Measurements from ENCODE around the gene CHD9.
"Not testable (repeated sequence)": the region's sequence is repeated elsewhere in the genome, so short reads cannot be mapped to it uniquely, and the experiment has no call there.

Gene CHD9

DNA sequence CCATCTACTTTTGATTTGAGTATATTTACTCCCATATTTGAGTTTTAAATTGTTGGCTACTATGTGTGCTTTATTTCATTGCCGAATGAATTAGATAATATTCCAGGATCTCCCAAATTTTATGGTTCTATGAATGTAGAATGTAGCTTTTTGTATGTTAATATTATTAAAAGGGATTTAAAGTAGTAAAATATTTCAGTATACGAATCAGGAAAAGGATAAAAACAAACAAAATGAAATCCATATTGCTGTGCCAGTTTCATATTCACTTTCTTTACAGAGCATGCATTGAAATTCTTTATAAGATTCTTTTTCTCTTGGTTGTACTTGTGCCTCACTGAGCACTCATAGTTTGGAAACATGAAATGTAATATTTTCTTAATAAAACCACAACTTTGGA lies 155.1 kb downstream of the CHD9 start:
- no peak for DNase-seq

DNA sequence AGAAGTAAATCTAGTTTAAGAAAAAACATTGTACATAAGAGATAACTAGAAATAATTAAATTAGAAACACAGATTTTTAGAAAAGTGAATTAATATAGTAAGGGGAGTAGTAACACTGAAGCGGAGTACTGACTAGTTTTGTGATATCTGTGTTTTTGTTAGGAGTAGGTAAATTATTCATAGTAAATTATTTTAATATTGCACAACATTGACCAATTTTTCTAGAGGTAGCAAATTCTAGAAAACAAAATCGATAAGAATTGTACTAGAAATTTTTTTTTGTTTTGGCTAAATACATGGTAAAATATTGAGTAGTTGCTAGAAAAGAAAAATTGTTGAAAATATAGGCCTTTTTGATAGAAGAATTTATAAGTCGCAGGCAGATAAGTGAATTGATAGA lies 156.5 kb downstream of the CHD9 start:
- no peak for DNase-seq

DNA sequence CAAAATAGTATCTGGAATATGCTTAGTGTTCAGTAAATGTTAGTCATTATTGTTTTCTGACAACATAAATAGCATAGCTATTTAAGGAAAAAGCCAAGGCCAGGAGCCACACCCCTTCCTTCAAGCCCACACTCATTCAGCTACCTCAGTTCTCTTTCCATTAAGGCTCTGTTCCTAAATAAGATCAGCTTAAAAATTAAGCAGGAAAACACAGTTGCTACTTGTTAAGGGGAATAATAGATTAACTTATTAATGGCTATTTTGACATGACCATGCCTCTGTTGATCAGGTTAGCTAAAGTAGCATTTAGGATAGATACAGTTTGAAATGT lies 158.1 kb downstream of the CHD9 start:
- DNase-seq = no peak

DNA sequence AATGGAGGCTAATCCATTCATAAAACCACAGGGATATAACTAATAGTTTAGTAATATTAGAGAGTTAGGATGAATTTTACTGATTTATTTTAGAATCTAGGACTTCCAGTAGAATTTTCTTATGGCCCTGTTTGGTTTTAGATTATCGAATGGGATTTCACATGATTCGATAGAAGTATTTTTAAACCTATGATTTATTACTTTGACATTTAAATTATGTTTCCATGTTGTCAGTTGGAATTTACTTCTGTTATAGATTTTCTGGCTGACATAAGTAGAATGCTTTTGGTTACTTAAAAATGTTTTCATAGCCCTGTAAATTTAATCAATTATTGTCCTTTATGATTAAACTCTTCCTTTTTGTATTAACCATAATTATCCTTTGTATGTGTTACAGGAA lies 158.8 kb downstream of the CHD9 start:
- no peak for DNase-seq

DNA sequence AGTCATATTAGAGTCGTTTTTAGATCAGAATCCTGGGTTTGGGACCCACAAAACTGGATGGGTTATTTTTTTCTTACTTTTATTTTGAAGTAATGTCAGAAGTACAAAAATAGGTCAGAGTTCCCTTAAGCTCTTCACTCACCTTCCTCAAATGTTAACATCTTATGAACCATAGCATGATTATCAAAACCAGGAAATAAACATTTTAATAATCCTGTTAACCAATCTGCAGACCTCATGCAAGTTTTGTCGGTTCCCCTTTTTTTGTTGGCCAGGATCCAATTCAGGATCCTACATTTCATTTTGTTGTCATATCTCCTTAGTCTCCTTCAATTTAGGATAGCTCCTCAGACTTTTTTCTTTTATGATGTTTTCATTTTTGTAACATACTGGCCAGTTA lies 162.0 kb downstream of the CHD9 start:
- no peak for DNase-seq

DNA sequence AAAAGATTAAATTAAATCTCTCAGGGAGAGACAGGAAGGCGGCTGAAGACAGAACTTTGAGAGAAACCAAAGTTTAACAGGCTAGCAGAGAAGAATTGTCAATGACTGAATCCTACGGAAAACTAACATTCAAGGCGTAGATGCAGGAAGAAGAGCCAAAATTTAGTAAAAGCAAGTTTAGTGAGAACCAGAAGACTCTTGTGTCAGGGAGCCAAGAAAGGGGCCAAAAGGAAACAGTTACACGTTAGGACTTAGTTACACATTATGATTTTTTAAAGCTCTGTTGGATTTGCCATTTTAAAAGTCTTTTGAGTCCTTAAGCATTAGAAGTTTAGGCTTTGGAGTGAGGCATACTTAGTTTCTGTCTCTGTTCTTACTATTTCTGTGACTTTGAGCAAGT lies 164.6 kb downstream of the CHD9 start:
- DNase-seq = no peak

DNA sequence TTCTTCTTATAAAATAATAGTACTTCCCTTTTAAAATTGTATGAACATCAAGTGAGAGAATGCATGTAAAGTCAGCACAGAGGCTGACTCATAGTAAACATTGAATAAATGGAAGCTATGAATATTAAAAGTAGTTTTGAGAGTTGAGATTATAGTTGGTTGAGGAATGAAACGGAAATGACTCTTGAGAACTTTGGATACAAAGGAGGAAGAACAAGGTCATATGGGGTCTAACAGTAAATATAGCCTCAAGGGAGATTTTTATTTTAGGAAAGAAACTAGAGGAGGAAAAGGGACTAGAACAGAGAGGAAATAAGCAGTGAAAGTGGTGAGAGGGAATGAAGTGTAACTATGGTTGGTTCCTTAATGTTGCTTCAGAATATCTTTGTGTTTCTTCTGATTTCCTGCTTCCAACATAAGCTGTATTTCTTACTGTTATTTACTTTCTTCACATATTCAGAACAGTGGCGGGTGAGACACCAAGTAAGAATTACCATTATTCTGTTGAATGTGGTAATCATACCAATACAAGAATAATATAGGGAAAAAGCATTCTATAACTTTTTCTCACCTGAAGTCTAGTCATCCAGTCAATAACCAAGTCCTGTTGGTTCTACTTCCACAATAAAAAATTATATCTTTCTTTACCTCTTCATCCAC lies 165.1 kb downstream of the CHD9 start:
- DNase-seq = no peak

DNA sequence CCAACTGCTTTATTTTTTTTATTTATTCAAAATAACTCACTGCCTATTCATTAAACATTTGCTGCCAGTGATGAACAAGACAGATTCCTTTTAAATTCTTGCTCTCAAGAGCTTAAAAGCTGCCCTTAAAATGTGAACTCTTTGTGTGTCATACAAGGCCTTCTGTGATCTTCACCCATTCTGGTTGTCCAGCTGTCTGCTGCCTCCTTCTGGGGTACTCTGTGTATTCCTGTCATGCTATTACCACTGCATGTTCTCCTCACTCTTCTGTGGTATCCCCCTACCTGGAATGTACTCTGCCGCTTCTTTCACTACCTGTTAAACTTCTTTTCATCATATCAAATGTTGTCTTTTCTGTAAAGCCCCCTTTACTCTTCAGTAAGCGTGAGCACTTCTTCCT lies 165.8 kb downstream of the CHD9 start:
- no peak for DNase-seq

DNA sequence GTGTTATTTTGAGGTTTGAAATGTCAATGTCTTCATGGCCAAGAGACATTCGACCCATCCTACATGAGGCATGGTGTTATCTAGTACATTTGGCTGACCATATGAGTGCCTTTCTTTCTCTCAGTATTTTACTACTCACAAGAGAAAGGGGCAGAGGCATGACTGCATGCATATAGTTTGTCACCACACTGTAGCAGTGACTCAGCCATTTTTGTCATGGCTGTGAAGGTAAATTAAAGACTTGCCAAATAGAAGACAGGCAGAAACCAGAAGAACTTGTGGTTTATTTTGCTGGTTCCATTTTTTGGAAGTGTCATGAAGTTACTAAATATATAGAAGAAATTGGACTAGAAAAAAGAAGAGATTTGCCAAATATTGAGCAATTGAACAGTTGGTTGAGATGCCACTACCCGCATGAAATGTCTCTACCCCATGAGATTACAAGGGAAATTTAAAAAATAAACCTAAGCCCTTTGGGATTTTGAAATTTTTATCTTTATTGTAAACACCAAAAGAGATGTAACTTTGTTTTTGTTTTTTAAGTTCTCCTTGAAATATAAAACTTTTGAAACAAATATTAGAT lies 170.3 kb downstream of the CHD9 start:
- no peak for DNase-seq

DNA sequence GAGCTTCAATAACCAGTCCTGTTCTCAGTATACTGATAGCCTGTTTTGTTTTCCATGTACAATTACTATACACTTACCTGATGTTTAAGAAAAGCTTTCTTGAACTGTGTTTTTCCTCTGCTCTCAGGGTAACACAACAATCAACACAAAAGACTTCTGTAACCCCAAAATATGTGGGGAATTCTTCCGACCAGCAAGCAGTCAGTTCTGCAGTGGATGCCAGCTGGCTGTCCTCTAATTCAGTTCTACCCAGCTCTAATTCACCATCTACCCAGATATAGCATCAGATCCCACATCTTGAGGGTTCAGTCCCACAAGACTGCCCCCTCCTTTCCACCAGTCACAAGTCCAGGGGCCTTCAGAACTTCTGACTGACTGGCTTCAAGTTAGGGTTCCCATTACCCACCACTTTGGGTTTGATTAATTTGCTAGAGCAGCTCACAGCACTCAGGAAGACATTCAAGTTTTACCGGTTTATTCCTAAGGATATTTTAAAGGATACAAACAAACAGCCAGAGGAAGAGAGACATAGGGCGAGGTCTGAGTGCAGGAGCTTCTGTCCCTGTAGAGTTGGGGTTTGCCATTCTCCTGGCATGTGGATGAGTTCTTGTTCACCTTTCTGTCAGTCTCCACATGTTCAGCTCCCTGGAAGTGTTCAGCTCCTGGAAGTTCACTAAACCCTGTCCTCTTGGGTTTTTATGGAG lies 178.2 kb downstream of the CHD9 start:
- DNase-seq = no peak

DNA sequence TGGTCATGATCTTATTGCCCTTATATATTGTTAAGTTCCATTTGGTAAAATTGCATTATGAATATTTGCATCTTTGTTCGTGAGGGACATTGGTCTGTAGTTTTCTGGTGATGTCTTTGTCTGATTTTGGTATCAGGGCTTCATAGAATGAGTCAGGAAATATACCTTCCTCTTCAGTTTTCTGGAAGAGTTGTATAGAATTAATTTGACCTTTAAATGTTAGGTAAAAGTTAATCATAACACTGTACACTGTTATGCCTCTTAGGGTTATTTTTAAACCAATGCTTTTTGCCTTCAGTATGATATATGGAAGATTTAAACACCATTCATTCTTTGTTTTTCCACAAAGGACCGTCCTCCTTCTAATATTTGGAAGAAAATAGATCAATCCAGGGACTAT lies 180.0 kb downstream of the CHD9 start:
- no peak for DNase-seq

DNA sequence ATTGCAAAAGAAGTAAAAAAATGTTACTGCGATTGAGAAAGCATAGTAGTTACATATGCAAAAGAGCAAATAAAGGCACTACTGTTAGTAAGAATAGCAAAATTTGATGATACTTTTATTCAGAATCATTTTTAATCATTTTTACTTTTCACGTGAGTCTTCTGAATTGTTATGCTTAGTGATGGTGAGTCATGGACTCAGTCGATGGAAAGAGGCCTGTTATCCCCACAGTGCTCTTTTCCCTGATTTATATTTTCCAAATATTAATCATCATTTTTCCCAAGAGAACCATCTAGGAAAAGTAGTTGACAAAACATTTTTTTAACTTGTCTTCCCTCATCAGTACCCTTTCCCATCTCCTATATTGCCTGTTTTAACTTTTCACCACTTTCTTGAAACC lies 181.1 kb downstream of the CHD9 start:
- DNase-seq = no peak

DNA sequence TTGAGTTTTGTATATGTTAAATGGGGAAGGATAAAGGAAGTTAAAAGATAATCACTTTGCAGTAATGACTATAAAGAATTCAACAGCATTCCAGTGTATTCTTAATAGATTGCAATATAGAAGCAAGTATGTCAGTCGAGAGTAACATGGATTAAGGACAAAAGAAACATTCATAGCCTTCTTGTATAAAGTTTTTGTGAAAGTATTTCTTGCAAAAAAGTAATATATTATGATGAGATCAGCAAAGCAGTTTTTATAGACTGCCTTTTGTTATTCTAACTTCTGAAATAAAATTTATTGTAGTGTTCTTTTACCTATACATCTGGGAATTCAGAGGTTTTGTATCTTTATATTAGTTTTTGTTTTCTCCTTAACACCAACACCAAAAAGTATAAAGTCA lies 194.5 kb downstream of the CHD9 start:
- DNase-seq = no peak

DNA sequence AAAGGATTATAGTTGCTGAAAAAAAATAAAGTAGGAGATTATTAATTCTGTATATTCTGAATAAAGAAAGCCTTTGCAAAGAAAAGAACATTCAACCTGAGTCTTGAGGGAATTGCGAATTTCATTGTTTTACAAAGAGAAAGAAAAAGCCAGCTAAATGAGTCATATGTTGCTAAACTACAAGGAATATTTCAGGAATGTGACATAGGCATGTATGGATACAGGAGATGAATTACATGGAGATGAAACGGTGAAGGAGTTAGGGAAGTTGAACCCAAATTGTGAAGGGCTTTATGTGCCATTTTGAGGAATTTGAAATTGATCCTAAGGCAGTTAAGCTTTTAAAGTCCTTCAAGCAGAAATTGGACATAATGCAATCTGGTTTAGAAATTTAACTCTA lies 202.2 kb downstream of the CHD9 start:
- no peak for DNase-seq

DNA sequence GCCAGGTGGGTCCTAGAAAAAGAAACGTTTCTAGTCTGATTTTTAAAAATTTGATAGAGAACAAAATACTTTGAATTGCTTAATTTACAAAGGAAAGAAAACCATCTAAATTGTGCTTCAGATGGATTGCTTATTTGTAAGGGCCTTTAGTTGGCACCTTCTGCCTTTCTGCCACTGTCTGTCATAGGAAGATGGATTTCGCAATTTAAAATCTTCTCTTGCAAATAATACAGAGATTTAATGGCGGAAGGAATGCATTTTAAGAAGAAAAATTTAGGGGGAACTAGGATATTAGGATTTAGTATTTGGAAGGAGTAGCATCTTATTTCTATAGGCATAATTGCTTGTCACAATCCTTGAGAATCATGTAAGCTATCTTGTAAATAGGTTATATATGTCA lies 204.0 kb downstream of the CHD9 start:
- no peak for DNase-seq

DNA sequence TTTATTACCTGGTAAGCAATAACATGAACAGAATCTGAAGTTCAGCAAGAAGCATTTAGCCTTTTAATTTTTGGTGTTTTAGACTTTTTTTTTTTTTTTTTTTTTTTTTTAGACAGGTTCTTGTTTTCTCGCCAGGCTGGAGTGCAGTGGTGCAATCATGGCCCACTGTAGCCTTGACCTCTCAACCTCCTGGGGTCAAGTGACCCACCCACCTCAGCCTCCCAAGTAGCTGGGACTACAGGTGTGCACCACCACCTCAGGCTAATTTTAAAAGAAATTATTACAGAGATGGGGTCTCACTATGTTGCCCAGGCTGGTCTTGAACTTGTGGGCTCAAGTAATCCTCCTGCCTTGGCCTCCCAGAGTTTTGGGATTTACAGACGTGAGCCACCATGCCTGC lies 206.5 kb downstream of the CHD9 start:
- no peak for DNase-seq

DNA sequence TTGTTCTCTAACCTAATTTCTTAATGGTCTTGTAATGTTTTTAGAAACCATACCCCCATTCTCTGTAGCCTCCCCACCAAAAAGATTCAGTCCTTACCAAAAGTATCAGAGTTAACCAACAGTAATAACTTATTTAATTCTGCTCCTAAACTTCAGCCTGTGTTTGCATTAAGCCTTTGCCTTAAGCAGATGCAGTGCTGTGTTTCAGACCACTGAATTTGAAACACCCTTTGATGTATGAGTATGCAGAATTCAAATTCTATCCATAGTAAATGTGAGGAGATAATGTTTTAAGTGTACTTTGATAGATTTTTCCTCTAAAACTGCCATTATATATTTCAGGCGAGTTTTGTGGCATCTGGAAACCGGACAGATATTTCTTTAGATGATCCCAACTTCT lies 207.9 kb downstream of the CHD9 start:
- no peak for DNase-seq

DNA sequence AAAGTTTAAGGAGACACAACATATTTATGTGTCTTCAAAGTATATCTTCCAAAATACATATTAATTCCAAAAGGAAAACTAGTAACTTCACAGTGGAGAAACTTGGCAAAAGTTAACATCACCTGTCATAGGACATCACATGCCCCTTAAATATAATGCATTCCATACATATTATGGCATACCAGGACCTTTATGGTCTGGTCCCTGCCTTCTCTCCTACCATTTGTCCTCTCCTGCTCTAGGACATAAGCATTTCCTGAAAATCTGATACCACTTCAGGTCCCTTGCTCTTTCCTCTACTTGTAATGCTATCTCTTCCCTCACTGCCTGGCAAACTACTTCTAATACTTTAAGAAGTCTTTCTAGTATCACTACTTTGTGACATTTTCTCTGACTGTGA lies 211.4 kb downstream of the CHD9 start:
- DNase-seq = no peak

DNA sequence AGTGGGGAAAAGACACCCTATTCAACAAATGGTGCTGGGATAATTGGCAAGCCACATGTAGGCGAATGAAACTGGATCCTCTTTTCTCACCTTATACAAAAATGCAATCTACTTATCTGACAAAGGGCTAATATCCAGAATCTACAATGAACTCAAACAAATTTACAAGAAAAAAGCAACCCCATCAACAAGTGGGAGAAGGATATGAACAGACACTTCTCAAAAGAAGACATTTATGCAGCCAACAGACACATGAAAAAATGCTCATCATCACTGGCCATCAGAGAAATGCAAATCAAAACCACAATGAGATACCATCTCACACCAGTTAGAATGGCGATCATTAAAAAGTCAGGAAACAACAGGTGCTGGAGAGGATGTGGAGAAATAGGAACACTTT lies 223.7 kb downstream of the CHD9 start:
- not testable (repeated sequence) for DNase-seq

DNA sequence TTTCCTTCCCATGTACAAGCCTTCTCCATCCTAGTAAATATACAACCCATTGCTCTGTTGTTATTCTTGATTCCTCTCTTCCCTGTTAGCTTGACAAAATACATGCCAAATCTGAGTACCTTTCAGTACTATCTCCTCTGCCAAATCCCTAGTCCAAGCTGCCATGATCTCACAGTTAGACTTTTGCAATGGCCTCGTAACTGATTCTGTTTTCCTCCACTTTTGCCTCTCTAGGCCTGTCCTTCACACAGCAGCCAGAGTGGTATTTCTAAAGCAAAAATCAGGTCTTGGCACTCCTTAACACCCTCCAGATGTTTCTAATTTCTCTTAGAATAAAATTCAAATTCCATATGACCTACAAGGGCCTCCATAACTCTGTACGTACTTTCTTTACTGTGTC lies 226.5 kb downstream of the CHD9 start:
- DNase-seq = no peak

DNA sequence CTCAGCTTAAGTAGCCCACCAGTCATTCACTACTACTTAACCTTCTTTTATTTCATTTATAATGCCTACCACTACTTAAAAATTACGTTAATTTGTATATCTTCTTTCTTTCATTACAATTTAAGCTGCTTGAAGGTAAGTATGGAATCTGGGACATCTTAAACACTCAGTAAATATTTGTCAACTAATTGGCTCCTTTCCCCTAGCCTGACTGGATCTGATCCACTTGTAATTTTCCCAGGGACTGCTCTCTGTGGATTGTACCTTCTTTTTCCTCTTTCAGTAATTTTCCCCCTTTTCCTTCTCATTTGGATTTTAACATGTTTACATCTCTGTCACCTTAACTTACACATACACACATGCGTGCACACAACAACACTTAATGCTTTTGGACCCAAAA lies 227.1 kb downstream of the CHD9 start:
- no peak for DNase-seq

DNA sequence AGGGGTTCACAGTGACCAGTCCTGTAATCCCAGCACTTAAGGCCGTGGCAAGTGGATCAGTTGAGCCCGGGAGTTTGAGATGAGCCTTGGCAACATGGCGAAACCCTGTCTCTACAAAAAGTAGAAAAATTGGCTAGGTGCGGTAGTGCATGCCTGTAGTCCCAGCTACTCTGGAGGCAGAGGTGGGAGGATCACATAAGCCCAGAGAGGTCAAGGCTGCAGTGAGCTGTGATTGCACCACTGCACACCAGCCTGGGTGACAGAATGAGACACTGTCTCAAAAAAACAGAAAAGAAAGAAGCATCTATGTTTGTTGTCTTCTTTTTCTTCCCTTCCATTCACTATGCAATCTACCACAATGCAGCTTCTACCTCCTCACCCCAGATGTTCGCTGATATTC lies 227.5 kb downstream of the CHD9 start:
- DNase-seq = no peak

DNA sequence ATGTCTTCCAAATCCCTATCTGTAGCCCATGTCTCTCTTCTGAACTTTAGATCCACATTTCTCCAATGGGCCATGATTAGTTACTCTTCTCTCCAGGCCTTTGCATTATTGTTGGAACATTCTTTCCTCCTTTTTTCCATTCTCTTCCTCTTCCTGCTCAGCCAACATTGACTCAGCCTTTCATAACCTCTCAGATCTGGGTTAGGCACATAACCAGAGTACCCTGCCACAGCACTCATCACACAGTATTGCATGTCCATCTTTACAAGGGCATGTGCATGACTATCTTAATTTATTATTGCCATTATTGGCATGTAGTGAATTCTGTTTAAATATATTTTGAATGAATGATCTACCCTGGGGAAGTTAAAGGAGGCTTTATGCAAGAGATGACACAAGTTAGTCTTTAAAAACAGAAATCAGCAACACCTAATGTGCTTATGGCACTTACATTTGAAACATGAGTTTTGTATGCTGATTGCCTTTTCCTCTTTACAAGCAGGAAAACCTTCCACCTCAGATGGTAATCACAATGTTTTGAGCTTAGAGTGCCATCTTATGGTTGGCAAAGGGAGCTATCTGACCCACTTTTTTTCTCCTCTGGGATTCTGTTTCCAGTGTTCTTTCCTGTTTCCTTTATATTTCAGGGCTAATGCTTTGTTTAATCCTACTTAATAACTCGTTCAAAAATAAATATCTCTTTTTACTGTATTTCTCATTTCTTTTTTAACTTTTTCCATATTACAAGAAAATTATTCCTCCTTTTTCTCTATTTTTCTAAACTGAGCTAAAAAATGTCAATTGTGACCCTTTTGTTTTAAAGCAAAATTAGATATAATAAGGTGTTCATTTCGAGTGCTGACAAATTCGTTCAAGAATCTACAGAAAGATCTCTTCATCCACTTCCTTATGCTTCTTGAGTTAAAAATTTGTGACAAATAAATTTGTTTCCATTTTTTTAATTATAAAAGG lies 228.5 kb downstream of the CHD9 start:
- peak; percentile 28 for DNase-seq

DNA sequence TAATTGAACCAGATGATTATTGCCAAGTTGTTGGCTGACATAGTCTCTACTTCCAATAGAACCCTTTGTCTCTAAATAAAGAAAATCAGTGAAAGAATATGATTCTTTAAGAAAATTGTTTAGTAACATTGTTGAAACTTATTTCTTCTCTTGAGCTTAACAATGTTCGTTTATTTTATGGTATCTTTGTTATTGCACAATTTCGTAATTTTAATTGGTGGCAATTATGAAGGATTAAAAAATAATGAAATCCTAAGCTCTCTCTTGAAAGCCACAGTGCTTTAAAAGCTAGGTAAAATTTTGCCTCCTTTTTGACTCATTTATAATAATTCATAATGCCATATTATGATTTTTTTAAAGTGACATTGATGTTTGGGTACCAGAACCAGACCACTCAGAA lies 230.4 kb downstream of the CHD9 start:
- DNase-seq = no peak

All from NCI-H774 (cell line).